ENCODE results near the gene BMPR2.
A peak's percentile ranks its signal among the peaks of the same experiment; 100 is the strongest.
"Not testable (repeated sequence)": the region's sequence is repeated elsewhere in the genome, so short reads cannot be mapped to it uniquely, and the experiment has no call there.

Gene BMPR2

GRCh38 chr2:202535290-202535689 lies 159.2 kb downstream of the BMPR2 start:
- not testable (repeated sequence) for DNase-seq (ENCODE audit: low read depth)

DNA sequence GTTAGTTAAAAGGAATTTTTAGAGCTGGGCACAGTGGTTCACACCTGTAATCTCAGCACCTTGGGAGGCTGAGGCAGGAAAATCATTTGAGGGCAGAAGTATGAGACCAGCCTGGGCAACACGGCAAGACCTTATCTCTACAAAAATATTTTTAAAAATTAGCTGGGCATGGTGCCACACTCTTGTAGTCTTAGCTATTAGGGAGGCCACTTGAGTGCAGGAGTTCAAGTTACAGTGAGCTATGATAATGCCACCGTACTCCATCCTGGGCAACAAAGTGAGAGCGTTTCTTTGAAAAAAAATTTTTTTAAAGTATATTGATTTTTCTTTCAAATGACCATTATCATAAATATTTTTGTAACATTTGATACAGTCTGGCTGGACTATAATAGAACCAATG lies 165.0 kb downstream of the BMPR2 start:
- peak; percentile 15 for DNase-seq (ENCODE audit: low read depth)

DNA sequence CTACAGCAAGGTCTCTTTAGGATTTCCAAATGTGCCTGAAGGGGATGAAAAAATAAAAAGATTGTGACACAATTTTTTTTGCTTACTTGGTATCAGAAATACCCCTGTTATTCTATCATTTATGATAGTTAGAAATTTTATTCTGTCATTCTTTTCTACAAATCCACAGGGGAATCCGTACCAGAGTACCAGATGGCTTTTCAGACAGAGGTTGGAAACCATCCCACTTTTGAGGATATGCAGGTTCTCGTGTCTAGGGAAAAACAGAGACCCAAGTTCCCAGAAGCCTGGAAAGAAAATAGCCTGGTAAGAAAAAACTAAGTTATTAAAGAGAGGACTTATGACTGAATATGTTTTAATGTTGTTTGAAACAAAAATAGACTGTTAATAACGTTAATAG lies 166.0 kb downstream of the BMPR2 start:
- peak; percentile 39 for DNase-seq (ENCODE audit: low read depth)

DNA sequence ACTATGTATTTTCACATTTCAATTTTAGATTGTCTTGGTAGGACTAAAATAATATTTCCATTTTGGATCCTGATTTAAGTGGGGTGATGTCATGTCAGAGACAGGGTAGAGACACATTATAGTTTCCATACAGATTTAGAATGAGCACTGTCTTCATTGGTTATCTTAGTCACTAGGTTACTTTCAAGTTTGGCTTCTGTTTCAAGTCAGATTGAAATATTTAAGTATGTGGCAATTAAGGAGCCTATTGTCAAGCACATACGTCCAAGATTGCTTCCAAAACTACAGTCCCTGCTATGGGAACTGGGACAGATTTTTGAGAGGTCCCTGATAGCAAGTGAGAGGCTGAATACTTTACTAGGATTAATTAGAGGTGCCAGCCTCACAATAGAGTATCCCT lies 169.4 kb downstream of the BMPR2 start:
- DNase-seq (ENCODE audit: low read depth), result no peak

- no peak for DNase-seq (ENCODE audit: low read depth)
Measured at GRCh38 chr2:202545931-202546330, 169.8 kb downstream of the BMPR2 start.

DNA sequence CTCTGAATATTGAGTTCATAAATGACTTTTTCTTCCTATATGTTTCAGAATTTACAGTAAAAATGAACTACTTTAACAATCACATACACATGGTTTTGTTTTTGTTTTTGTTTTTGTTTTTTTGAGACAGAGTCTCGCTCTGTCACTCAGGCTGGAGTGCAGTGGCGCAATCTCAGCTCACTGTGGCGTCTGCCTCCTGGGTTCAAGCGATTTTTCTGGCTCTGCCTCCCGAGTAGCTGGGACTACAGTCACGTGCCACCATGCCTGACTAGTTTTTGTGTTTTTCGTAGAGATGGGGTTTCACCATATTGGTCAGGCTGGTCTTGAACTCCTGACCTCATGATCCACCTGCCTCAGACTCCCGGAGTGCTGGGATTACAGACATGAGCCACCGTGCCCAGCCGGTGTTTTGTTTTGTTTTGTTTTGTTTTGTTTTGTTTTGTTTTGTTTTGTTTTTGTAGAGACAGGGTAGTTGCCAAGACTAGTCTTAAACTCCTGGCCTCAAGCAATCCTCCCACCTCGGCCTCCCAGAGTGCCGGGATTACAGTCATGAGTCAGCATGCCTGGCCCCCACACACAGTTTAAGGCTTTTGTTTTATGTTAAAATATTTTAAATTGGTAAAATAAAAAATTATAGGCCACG lies 170.5 kb downstream of the BMPR2 start:
- DNase-seq (ENCODE audit: low read depth), result peak; percentile 47

DNA sequence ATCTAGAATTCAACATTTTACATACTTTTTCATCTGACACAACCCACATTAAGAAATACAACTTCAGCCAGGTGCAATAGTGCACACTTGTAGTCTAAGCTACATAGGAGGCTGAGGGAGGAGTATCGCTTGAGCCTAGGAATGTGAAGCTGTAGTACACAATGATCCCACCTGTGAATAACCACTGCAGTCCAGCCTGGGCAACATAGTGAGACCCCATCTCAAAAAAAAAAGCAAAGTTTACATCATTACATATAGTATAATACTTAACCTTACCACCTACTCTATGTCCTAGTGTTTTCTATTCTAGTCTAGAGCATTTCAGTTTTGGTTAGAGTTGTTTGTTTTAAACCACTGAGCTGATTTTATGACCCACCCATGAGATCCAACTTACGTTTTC lies 172.1 kb downstream of the BMPR2 start:
- DNase-seq (ENCODE audit: low read depth), result no peak

- DNase-seq (ENCODE audit: low read depth), result peak; percentile 37
Measured at GRCh38 chr2:202551000-202551399, 174.9 kb downstream of the BMPR2 start.

- no peak for DNase-seq (ENCODE audit: low read depth)
Measured at GRCh38 chr2:202555356-202555755, 179.2 kb downstream of the BMPR2 start.

DNA sequence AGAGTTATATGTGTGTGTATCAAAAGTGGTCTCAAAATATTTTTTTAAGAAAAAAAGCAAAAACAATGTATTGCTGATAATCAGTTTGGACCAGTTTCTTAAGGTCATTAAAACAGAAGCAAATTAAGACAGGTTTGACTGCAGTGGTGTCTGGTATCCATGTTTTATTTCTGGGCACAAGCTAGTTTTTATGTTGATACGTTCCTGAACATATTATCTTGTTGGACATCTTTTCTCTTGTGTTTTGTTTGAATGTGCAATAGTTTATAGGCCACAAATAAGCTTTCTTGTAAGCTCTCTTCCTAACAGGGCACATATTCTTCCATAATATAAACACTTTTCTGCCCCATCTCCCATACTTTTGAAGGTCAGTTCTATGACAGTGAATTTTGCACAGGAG lies 184.1 kb downstream of the BMPR2 start:
- DNase-seq (ENCODE audit: low read depth), result no peak

GRCh38 chr2:202564226-202564625 lies 188.1 kb downstream of the BMPR2 start:
- DNase-seq (ENCODE audit: low read depth), result peak; percentile 57

GRCh38 chr2:202566286-202566685 lies 190.2 kb downstream of the BMPR2 start:
- no peak for DNase-seq (ENCODE audit: low read depth)

DNA sequence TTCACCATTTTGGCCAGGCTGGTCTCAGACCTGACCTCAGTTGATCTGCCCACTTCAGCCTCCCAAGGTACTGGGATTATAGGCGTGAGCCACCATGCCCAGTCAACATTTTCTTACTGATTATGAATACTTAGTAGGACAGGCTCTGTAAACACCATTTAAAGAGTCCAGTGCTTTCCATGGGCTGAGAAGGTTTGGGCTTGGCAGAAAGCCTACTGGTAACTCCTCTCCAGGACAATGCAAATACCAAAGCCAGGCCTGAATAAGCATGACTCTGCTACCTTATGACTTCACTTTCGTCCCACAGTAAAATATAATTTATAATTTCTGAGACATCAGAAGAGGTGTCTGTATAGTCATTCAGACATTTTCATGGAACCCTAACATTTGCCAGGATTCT lies 198.4 kb downstream of the BMPR2 start:
- DNase-seq (ENCODE audit: low read depth), result no peak

DNA sequence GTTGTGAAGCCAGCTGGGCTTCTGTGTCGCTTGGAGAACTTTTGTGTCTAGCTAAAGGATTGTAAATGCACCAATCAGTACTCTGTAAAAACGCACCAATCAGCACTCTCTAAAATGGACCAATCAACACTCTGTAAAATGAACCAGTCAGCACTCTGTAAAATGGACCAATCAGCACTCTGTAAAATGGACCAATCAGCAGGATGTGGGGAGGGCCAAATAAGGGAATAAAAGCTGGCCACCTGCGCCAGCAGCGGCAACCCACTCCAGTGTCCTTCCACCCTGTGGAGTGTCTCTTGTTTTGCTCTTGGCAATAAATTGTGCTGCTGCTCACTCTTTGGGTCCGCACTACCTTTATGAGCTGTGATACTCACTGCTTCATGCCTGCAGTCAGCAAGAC lies 199.1 kb downstream of the BMPR2 start:
- DNase-seq (ENCODE audit: low read depth), result not testable (repeated sequence)

DNA sequence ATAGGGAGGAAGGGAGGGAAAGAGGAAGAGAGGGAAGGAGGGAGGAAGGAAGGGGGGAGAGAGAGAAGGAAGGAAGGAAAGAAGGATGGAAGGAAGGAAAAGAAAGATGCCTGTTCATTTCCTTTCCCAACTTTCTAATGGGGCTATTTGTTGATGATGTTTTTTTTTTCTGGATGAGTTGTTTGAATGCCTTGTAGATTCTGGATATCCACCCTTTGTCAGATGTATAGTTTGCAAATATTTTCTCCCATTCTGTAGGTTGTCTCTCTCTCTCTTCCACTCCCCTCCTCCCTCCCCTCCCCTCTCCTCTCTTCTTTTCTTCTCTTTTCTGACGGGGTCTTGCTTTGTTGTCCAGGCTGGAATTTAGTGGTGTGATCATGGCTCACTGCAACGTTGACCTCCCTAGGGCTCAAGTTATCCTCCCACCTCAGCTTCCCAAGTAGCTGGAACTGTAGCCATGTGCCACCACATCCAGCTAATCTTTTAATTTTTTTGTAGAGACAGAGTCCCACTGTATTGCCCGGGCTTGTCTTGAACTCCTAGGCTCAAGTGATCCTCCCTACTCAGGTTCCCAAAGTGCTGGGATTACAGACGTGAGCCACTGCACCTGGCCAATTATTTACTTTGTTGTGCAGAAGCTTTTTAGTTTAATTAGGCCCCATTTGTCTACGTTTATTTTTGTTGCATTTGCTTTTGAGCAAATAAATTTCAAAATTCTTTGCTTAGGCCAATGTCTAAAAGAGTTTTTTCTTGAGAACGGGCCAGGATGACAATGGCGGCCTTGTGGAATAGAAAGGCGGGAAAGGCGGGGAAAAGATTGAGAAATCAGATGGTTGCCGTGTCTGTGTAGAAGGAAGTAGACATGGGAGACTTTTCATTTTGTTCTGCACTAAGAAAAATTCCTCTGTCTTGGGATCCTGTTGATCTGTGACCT lies 201.4 kb downstream of the BMPR2 start:
- no peak for DNase-seq (ENCODE audit: low read depth)

GRCh38 chr2:202582846-202583245 lies 206.7 kb downstream of the BMPR2 start:
- not testable (repeated sequence) for DNase-seq (ENCODE audit: low read depth)

DNA sequence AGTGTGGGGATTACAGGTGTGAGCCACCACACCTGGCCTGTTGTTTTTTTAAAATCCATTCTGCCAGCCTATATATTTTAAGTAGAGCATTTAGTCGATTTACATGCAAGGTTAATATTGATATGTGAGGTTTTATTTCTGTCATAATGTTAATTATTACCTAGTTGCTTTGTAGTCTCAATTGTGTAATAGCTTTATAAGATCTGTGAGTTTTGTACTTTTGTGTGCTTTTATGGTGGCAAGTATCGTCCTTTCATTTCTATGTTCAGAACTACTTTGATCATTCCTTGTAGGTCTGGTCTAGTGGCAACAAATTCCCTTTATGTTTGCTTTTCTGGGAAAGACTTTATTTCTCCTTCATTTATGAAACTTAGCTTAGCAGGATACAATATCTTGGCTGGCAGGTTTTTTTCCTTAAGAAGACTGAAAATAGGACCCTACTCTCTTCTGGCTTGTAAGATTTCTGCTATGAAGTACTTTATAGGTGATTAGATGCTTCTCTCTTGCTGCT lies 207.6 kb downstream of the BMPR2 start:
- DNase-seq (ENCODE audit: low read depth), result no peak

DNA sequence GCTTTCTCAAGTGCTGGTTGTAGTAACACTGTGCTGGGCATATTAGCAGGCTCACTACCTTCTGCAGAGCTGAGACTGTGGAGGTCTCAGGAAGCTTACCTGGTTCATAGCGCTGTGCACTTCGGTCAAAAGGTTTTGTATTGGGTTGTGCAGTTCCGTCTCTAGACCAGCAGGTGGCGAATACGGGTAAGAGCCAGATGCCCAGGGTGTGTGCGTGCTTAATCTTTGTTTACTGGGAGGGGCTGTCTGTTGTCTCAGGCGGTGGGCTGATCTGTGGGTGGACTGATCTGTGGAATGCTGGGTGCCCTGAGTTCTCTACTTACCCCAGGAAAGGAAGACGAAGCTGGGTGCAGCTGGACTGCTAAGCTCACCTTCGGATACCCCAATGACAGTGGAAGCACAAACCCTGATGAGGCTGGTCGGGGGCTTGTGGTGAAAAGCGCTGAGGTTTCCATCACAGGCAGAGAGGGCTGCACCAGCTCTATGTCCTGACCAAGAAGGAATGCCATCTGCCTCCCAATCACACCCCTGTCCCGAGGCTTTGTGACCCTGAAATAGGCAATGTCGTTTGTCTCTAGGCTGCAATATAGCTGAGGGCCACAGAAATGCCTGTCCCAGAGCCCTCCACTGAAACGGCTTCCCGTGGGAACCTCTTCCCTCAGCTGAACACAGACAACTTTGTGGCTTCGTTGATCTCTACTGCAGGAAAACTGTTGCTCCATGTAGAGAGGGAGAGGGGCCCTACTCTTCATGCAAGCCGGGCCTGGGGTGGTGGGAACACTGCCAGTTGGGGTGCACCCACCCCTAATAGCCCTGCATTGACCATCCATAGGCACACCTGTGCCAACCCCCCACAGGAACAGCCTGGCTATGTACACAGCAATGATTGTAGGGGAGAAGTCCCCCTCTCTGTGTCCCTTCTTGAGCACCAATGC lies 212.8 kb downstream of the BMPR2 start:
- DNase-seq (ENCODE audit: low read depth), result peak; percentile 62

- DNase-seq (ENCODE audit: low read depth), result no peak
Measured at GRCh38 chr2:202589582-202589949, 213.4 kb downstream of the BMPR2 start.

- DNase-seq (ENCODE audit: low read depth), result no peak
Measured at GRCh38 chr2:202592566-202592965, 216.4 kb downstream of the BMPR2 start.

DNA sequence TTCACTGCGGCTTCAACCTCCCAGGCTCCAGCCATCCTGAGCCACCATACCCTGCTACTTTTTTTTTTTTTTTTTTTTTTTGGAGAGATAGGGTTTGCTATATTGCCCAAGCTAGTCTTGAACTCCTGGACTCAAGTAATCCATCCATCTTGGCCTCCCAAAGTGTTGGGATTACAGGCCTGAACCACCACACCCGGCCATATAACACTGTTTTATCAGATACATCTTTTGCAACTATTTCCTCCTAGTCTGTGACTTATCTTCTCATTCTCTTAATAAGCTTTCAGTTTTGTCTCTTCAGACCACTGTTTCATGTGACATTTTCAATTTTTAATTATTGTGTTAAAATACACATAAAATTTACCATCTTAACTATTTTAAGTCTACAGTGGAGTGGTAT lies 223.0 kb downstream of the BMPR2 start:
- DNase-seq (ENCODE audit: low read depth), result no peak

DNA sequence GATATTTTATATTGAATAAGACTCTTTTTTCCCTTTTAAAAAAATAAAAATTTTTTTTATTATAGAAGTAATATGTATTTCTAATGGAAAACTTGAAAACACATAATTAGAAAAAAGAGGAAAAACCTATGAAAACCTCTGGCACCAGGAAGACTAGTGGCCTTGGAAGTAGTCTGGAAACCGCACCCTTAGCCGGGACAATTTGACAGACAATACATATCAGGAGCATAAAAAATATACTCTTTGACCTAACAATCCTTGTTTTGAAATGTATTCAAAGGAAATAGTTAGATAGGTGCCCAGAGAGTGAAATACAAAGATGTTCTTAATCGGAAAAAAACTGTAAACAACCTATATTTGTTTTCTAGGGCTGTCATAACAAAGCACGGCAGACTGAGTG lies 223.8 kb downstream of the BMPR2 start:
- DNase-seq (ENCODE audit: low read depth), result no peak

Measured in amniotic epithelial cell (primary cell).